Stimulated activated CD8-positive, alpha-beta memory T cell treated with anti-CD3 and anti-CD28 coated beads, Interleukin-15, amount 100 ng/mL, for 4 hours (primary cell): ENCODE results near the gene RASL12.
A peak's percentile ranks its signal among the peaks of the same experiment; 100 is the strongest.
"Not testable (repeated sequence)": the region's sequence is repeated elsewhere in the genome, so short reads cannot be mapped to it uniquely, and the experiment has no call there.

ENCODE experiments used
- DNase-seq, 2 donors: peaks; one replicate each; pipeline ENCODE4 v3.0.0-alpha.2; 2020; ENCODE audit warnings: low read depth in 2 of 2

Gene RASL12

GRCh38 chr15:65028921-65029735, 38.7 kb downstream of the RASL12 start, which contains the start of gene MTFMT:
Gene MTFMT, minus strand, starts transcription at chr15:65029639. Its CDS starts 26 bp downstream, at chr15:65029613.
- peak; percentile 82 to 88 for DNase-seq

GRCh38 chr15:65028338-65028737, 39.5 kb downstream of the RASL12 start:
- no peak for DNase-seq

GRCh38 chr15:65027593-65027992, 40.2 kb downstream of the RASL12 start:
- DNase-seq: no peak

GRCh38 chr15:65026756-65027155, 41.0 kb downstream of the RASL12 start:
- no peak for DNase-seq

DNA sequence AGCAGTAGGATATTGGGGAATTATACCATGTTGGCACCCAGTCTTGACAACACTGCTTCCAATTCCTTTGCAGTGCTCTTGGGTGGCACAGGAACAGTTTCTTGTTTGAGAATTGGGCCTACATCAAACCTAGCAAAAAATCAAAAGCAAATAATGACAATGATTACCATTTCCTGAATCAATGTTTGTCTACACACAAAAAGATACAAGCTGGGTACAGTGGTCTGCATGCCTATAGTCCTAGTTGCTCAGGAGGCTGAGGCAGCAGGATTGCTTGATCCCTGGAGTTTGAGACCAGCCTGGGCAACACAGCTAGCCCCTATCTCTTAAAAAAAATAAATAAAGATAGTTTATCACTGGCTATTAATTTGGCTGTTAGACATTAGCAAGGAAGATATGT, 46.3 kb downstream of the RASL12 start:
- no peak for DNase-seq

DNA sequence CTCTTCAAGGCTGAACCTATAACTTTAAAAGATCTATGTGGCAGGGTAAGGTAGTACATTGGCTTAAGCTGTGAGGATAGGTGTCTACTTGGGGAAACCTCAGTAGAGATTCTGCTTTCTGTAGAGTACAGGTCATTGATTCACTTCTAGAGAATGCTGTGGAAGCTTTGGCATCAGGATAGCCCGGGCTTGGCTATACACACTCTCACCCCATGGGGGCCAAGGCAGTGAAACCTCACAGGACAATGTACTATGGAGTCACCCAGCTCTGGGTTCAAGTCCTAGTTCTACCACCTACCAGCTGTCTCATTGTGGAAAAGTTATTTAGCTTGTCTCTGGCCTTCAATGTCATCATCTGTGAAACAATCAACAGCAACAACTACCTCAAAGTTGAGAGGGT, 47.4 kb downstream of the RASL12 start:
- no peak for DNase-seq

- DNase-seq: not testable (repeated sequence)
Measured at GRCh38 chr15:65011198-65011597, 56.6 kb downstream of the RASL12 start.

GRCh38 chr15:65008983-65009382, 58.8 kb downstream of the RASL12 start:
- DNase-seq: no peak

- no peak for DNase-seq
Measured at GRCh38 chr15:65006876-65007275, 60.9 kb downstream of the RASL12 start.

- DNase-seq: no peak
Measured at GRCh38 chr15:65004993-65005392, 62.8 kb downstream of the RASL12 start.
